SK-N-SH (cell line): ENCODE measurements around the gene ROBO3. TPM values are rescaled to one million over a fixed set of nuclear protein-coding genes. Genes with fewer than 3 reads are reported as not detected.

Experiments
- CTCF ChIA-PET: fragments of 300-600, 350-600 bp; formaldehyde crosslinking; extraction: SDS; loops from one replicate; lab custom pipeline; 2021; lab: Yijun Ruan, JAX
- POLR2A ChIA-PET: fragments of 350-600 bp; sonication (Branson Sonifier 250); formaldehyde crosslinking; extraction: SDS; loops from one replicate; lab custom pipeline; 2020; ENCODE audit warnings: antibody characterized with exemption, inconsistent platforms; lab: Yijun Ruan, JAX
- DNase-seq: peaks from one replicate; pipeline ENCODE4 v3.0.0; 2012
- H2AFZ ChIP-seq: fragments of 200-600 bp; sonication (generic); 2 replicates; pipeline ENCODE4 v1.8.1; 2016; ENCODE audit warnings: antibody characterized with exemption, mild to moderate bottlenecking, low read depth
- H3F3A ChIP-seq: fragments of 200-600 bp; sonication (generic); replicated peaks from 2 replicates; pipeline ENCODE3; 2016; ENCODE audit warnings: antibody characterized with exemption, mild to moderate bottlenecking; ENCODE audit not compliant: insufficient read depth
- H3K27ac ChIP-seq, 2 experiments: fragments of 200-500 bp in 1 of 2; fragments of 200-600 bp in 1 of 2; sonication (Bioruptor generic) in 1 of 2; sonication (generic), shearing (Covaris generic) in 1 of 2; 2 replicates each; pipeline versions ENCODE4 v1.5.1 to v1.6.1; 2014 to 2016; ENCODE audit warnings: low read depth in 2 of 2, inconsistent platforms in 1 of 2, low read length in 1 of 2, mild to moderate bottlenecking in 1 of 2, mixed read lengths in 1 of 2
- H3K27me3 ChIP-seq: fragments of 200-600 bp; sonication (generic), shearing (Covaris generic); 2 replicates; pipeline ENCODE4 v1.6.1; 2016; ENCODE audit warnings: mixed run types; ENCODE audit not compliant: insufficient read depth
- H3K36me3 ChIP-seq, 2 experiments: fragments of 200-500 bp in 1 of 2; fragments of 200-600 bp in 1 of 2; sonication (Bioruptor generic) in 1 of 2; sonication (generic) in 1 of 2; replicated peaks in 1 of 2; 2 replicates each; pipeline versions ENCODE3 to v1.5.1; 2014 to 2016; ENCODE audit warnings: low read length in 1 of 2, mild to moderate bottlenecking in 1 of 2; ENCODE audit not compliant: insufficient read depth in 2 of 2, control insufficient read depth in 1 of 2
- H3K4me1 ChIP-seq, 2 experiments: fragments of 200-500 bp in 1 of 2; fragments of 200-600 bp in 1 of 2; sonication (Bioruptor generic) in 1 of 2; sonication (generic), shearing (Covaris generic) in 1 of 2; 2 replicates each; pipeline versions ENCODE4 v1.5.1 to v1.6.1; 2014 to 2016; ENCODE audit warnings: low read depth in 1 of 2, low read length in 1 of 2, mixed run types in 1 of 2; ENCODE audit not compliant: insufficient read depth in 2 of 2, control insufficient read depth in 1 of 2
- H3K4me2 ChIP-seq: fragments of 200-600 bp; sonication (generic), shearing (Covaris generic); 2 replicates; pipeline ENCODE4 v1.6.1; 2017; ENCODE audit warnings: mixed run types
- H3K4me3 ChIP-seq, 2 experiments: fragments of 200-500 bp in 1 of 2; fragments of 200-600 bp in 1 of 2; sonication (Bioruptor generic) in 1 of 2; sonication (generic), shearing (Covaris generic) in 1 of 2; 2 replicates each; pipeline versions ENCODE4 v1.5.1 to v1.8.1; 2014 to 2016; ENCODE audit warnings: low read depth in 2 of 2, inconsistent platforms in 1 of 2, low read length in 1 of 2, mild to moderate bottlenecking in 1 of 2, mixed read lengths in 1 of 2, moderate library complexity in 1 of 2
- H3K79me2 ChIP-seq: fragments of 200-600 bp; sonication (generic); 2 replicates; pipeline ENCODE4 v1.8.1; 2017; ENCODE audit warnings: mild to moderate bottlenecking; ENCODE audit not compliant: insufficient read depth
- H3K9ac ChIP-seq: fragments of 200-600 bp; sonication (generic); 2 replicates; pipeline ENCODE4 v1.6.1; 2017; ENCODE audit warnings: mixed run types
- H3K9me2 ChIP-seq: fragments of 200-600 bp; sonication (generic); 2 replicates; pipeline ENCODE4 v1.6.1; 2017; ENCODE audit warnings: mixed run types
- H3K9me3 ChIP-seq: fragments of 200-600 bp; sonication (generic); 2 replicates; pipeline ENCODE4 v1.6.1; 2017; ENCODE audit warnings: mixed run types, mild to moderate bottlenecking, moderate library complexity
- H4K20me1 ChIP-seq: fragments of 200-600 bp; sonication (generic); 2 replicates; pipeline ENCODE4 v1.6.1; 2017; ENCODE audit warnings: mild to moderate bottlenecking, mixed run types; ENCODE audit not compliant: insufficient read depth
- ELF1 ChIP-seq: IDR thresholded peaks from 2 replicates; pipeline ENCODE4 v1.4.0; 2012
- EP300 ChIP-seq, 2 experiments: IDR thresholded peaks; 2 replicates each; pipeline versions ENCODE4 v1.4.0 to v1.6.1; 2012; ENCODE audit warnings: borderline replicate concordance in 1 of 2, low read depth in 1 of 2, low read length in 1 of 2
- FOXJ3 ChIP-seq: sonication (generic); formaldehyde crosslinking; IDR thresholded peaks from 2 replicates; pipeline ENCODE4 v1.5.1; 2020; ENCODE audit warnings: mild to moderate bottlenecking, missing genetic modification reagents
- FOXM1 ChIP-seq: IDR thresholded peaks from 2 replicates; pipeline ENCODE4 v1.4.0; 2012; ENCODE audit warnings: low read depth, mild to moderate bottlenecking
- MEF2A ChIP-seq: IDR thresholded peaks from 2 replicates; pipeline ENCODE4 v1.4.0; 2012; ENCODE audit warnings: low read depth, borderline replicate concordance
- MXI1 ChIP-seq: IDR thresholded peaks from 2 replicates; pipeline ENCODE4 v1.6.1; 2012; ENCODE audit warnings: mild to moderate bottlenecking, low read depth, low read length, improper control_type of control experiment
- NFIC ChIP-seq: IDR thresholded peaks from 2 replicates; pipeline ENCODE4 v1.4.0; 2012; ENCODE audit warnings: borderline replicate concordance
- NRF1 ChIP-seq: IDR thresholded peaks from 2 replicates; pipeline ENCODE4 v1.6.1; 2012; ENCODE audit warnings: low read depth, mild to moderate bottlenecking, low read length
- RAD21 ChIP-seq: IDR thresholded peaks from 2 replicates; pipeline ENCODE4 v1.6.1; 2012; ENCODE audit warnings: mild to moderate bottlenecking, low read length
- RCOR1 ChIP-seq: fragments of 150-350 bp; IDR thresholded peaks from 2 replicates; pipeline ENCODE4 v1.6.1; 2017; ENCODE audit warnings: antibody characterized with exemption, low read length
- RFX5 ChIP-seq: IDR thresholded peaks from 2 replicates; pipeline ENCODE4 v1.6.1; 2012; ENCODE audit warnings: mild to moderate bottlenecking, improper control_type of control experiment, low read length
- RXRA ChIP-seq: IDR thresholded peaks from 2 replicates; pipeline ENCODE4 v1.4.0; 2012; ENCODE audit warnings: low read depth, mild to moderate bottlenecking, borderline replicate concordance
- TCF12 ChIP-seq: IDR thresholded peaks from 2 replicates; pipeline ENCODE4 v1.4.0; 2012
- TEAD4 ChIP-seq: IDR thresholded peaks from 2 replicates; pipeline ENCODE4 v1.4.0; 2012; ENCODE audit warnings: mild to moderate bottlenecking, borderline replicate concordance; ENCODE audit not compliant: insufficient read depth
- YY1 ChIP-seq: IDR thresholded peaks from 2 replicates; pipeline ENCODE4 v1.4.0; 2012; ENCODE audit warnings: low read depth, mild to moderate bottlenecking
- WGBS: methylation state at CpG from one replicate; pipeline ENCODE4 v1.1.6; 2017; ENCODE audit warnings: low lambda C conversion rate; 5-methylcytosine and 5-hydroxymethylcytosine counted together
- polyA plus RNA-seq, 3 experiments: library from polyadenylated mRNA; depleted of rRNA; stranded (reverse); fragments of >200 nt; gene quantifications; 2 replicates each; pipeline ENCODE4 v1.2.3, GENCODE V29; 2012
- TF ChIP-seq, protein P1 (sequence below): IDR thresholded peaks from 2 replicates; pipeline ENCODE4 v1.4.0; 2012; ENCODE audit warnings: low read depth, borderline replicate concordance
- TF ChIP-seq, protein P2 (sequence below): fragments of 150-350 bp; IDR thresholded peaks from 2 replicates; pipeline ENCODE4 v1.6.1; 2016; ENCODE audit warnings: mild to moderate bottlenecking, low read depth, low read length
- TF ChIP-seq, protein P3 (sequence below): fragments of 200-600 bp; sonication (generic); IDR thresholded peaks from 2 replicates; pipeline ENCODE4 v1.6.1; 2017; ENCODE audit warnings: antibody characterized with exemption, mild to moderate bottlenecking, moderate library complexity

ROBO3 gene
- polyA plus RNA-seq, 1 of the 3 experiments (the other 2 are of a cell fraction): 59.8 TPM

DNA sequence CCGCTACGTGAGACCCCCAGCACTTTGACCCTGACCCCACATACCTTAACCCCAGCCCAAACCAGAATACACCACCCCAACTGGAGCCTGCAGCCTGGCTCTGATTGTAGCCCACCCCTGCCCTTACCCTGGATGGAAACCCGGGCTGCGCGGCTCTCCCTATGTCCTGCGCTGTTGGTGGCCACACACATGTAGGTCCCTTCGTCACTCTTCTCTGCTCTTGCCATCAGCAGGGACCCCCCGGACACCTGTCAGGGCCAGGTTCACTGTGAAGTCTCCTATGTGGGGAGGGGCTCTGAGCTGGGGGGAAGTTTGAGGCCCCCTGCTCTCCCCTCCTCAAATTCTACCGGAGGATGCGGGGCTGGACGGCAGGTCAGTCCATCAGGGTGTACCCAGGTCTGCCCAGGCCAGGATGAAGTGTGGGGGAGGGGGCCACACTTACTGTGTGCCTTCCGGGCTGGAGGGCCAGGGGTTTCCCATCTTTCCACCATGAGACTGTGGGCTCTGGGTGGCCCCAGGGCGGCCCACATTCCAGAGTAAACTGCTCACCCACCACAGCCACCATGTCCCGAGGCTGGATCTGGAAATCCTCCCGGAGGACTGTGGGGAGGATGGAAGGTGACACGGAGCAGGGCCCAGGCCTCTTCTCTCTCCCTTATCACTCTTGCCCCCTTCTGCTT lies 31.0 kb downstream of the ROBO3 start (continued):
- TF ChIP-seq EP300 (IDR thresholded peaks at IDR 0.05; ENCODE audit: borderline replicate concordance in 1 of 2, low read depth in 1 of 2, low read length in 1 of 2): no peak
- no peak for TF ChIP-seq TEAD4
- TF ChIP-seq, protein P1, sequence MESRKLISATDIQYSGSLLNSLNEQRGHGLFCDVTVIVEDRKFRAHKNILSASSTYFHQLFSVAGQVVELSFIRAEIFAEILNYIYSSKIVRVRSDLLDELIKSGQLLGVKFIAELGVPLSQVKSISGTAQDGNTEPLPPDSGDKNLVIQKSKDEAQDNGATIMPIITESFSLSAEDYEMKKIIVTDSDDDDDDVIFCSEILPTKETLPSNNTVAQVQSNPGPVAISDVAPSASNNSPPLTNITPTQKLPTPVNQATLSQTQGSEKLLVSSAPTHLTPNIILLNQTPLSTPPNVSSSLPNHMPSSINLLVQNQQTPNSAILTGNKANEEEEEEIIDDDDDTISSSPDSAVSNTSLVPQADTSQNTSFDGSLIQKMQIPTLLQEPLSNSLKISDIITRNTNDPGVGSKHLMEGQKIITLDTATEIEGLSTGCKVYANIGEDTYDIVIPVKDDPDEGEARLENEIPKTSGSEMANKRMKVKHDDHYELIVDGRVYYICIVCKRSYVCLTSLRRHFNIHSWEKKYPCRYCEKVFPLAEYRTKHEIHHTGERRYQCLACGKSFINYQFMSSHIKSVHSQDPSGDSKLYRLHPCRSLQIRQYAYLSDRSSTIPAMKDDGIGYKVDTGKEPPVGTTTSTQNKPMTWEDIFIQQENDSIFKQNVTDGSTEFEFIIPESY: no peak
- no peak for TF ChIP-seq NRF1
- TF ChIP-seq RXRA: no peak
- TF ChIP-seq, all 33 proteins: peak for 0

DNA sequence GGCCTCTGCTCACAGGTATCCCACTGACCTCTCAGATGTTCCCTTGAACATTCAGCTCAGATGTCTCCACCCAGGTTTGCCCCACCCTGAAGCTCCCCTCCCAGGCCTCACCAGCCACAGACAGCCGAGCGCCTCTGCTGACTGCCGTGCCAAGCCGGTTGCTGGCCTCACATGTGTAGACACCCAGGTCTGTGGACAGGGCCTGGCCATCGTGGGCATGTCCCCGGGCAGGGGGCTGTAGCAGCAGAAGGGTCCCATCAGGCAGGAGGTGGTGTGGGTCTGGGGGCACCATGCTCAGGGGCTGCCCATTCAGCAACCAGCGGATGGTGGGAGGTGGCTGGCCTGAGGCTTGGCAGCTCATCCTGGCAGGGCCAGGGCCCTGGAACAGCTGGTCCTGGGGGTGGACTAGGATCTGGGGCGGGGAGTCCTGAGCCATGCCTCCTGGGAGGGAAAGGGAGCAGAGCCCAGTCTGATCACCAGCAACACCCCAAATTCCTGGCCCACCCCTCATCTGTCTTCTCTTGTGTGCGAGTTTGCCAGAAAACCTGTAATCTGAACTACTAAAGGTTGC lies 31.7 kb downstream of the ROBO3 start:
- H3K79me2 ChIP-seq: no peaks in the 10 kb centered on the region
- peak overlapping the region in 1 of 2 experiments; percentile 96; a peak in 2 of 4 replicates for H3K27ac ChIP-seq
- H3K9me3 ChIP-seq: no peaks in the 10 kb centered on the region
- H3K4me1 ChIP-seq: peaks cover 4 to 34% of the 10 kb centered on the region in 2 experiments; a peak in 3 of 4 replicates
- H3K27me3 ChIP-seq: no peaks in the 10 kb centered on the region
- no peak overlapping the region for H3K4me3 ChIP-seq
- H3K9ac ChIP-seq: 0 out of 2 replicates have a peak overlapping the region, but pooled peaks have one; percentile 64
- POLR2A ChIA-PET: no interaction called here
- H3K4me2 ChIP-seq: no peak overlapping the region
- whole genome bisulfite sequencing: 96% methylated on average over 3 of the region's 9 CpGs
- no peaks in the 10 kb centered on the region for H3K9me2 ChIP-seq
- H3F3A ChIP-seq: peaks cover 37% of the 10 kb centered on the region
- no peaks in the 10 kb centered on the region for H4K20me1 ChIP-seq
- TF ChIP-seq ELF1 (no peak), TEAD4 (no peak), MXI1 (no peak), RAD21 (no peak), NRF1 (no peak), NFIC (no peak), TCF12 (no peak), RXRA (no peak), RCOR1 (no peak), FOXM1 (no peak), EP300 (IDR thresholded peaks at IDR 0.05; ENCODE audit: borderline replicate concordance in 1 of 2, low read depth in 1 of 2, low read length in 1 of 2) (no peak), MEF2A (no peak), RFX5 (no peak), YY1 (no peak), FOXJ3 (CRISPR knock-in tag) (no peak)
- TF ChIP-seq, protein P2, sequence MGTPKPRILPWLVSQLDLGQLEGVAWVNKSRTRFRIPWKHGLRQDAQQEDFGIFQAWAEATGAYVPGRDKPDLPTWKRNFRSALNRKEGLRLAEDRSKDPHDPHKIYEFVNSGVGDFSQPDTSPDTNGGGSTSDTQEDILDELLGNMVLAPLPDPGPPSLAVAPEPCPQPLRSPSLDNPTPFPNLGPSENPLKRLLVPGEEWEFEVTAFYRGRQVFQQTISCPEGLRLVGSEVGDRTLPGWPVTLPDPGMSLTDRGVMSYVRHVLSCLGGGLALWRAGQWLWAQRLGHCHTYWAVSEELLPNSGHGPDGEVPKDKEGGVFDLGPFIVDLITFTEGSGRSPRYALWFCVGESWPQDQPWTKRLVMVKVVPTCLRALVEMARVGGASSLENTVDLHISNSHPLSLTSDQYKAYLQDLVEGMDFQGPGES: no peak
- TF ChIP-seq, protein P3, sequence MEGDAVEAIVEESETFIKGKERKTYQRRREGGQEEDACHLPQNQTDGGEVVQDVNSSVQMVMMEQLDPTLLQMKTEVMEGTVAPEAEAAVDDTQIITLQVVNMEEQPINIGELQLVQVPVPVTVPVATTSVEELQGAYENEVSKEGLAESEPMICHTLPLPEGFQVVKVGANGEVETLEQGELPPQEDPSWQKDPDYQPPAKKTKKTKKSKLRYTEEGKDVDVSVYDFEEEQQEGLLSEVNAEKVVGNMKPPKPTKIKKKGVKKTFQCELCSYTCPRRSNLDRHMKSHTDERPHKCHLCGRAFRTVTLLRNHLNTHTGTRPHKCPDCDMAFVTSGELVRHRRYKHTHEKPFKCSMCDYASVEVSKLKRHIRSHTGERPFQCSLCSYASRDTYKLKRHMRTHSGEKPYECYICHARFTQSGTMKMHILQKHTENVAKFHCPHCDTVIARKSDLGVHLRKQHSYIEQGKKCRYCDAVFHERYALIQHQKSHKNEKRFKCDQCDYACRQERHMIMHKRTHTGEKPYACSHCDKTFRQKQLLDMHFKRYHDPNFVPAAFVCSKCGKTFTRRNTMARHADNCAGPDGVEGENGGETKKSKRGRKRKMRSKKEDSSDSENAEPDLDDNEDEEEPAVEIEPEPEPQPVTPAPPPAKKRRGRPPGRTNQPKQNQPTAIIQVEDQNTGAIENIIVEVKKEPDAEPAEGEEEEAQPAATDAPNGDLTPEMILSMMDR: no peak
- TF ChIP-seq, all 33 proteins: peak for 0
- peak; percentile 12 for DNase-seq
- CTCF ChIA-PET: interaction anchor here (1.2 kb wide), 2 partner anchors 23 to 31 kb away, joined by 3 read pairs; no protein-coding TSS in a partner anchor
- no peaks in the 10 kb centered on the region for H3K36me3 ChIP-seq
- peak overlapping the region; percentile 47; the same call in 1 of the 2 replicates for H2AFZ ChIP-seq
